Heart left ventricle (tissue), 13 donors: ENCODE results near the gene PHGDH.

Experiments
- CTCF ChIP-seq, 12 donors: fragments of 200-600 bp; sonication (generic) in 4 of 12; IDR thresholded peaks; one replicate each; pipeline versions ENCODE4 v1.5.0 to v1.8.0; 2018 to 2022; ENCODE audit warnings: antibody characterized with exemption in 12 of 12, mild to moderate bottlenecking in 5 of 12
- POLR2A ChIP-seq, 2 donors: fragments of 450-650 bp; IDR thresholded peaks; one replicate each; pipeline ENCODE4 v1.6.1; 2017; ENCODE audit warnings: antibody characterized with exemption in 2 of 2, mild to moderate bottlenecking in 2 of 2, moderate library complexity in 2 of 2
- donor health status: ischemic (EF 13 %, LVEDD 7.1; RV severe dilation, severe dysfunction).
- donor health status: DM: no; HTN: yes; CAD: no.
- donor health status: DM: no; HTN: no; CAD: no.
- donor health status: ischemic (EF 25% LVEDD 6.9; RV normal size, moderate dysfunction).
- donor health status: ischemic (EF 25% LVEDD 5.7; RV mildly dilated, moderate dysfunction).
- donor health status: ischemic (EF 35%, LVEDD 5.7; RV mildly dilated, moderate dysfunction).
- donor health status: nonischemic (EF 11% LVEDD 7.7; RV severe dilation, severe dysfunction).
- donor health status: DM: yes; HTN: yes; CAD: no.
- donor health status: PGD.
- donor health status: ischemic (EF 29% LVEDD 5.4; RV normal size, mild dysfunction).
- donor health status: nonischemic (EF 23%, LVEDD 6.1; RV moderate dilation, normal function).

- TF ChIP-seq CTCF (IDR thresholded peaks at IDR 0.05) = no peak
- TF ChIP-seq POLR2A (IDR thresholded peaks at IDR 0.05) = no peak
These were observed 79.6 kb downstream of the PHGDH start for GRCh38 chr1:119791377-119791776.
